Stomach smooth muscle (tissue), 2 donors: ENCODE measurements around the gene DCDC2B.

Source experiments
- H3K27ac ChIP-seq: one replicate; pipeline ENCODE4 v1.7.0; 2013; ENCODE audit warnings: mild to moderate bottlenecking, low read length, inconsistent platforms
- H3K27me3 ChIP-seq, 2 donors: one replicate each; pipeline ENCODE4 v1.7.0; 2013; ENCODE audit warnings: low read length in 2 of 2; ENCODE audit not compliant: insufficient read depth in 2 of 2, control insufficient read depth in 1 of 2
- H3K36me3 ChIP-seq, 2 donors: one replicate each; pipeline ENCODE4 v1.7.0; 2013; ENCODE audit warnings: low read length in 2 of 2; ENCODE audit not compliant: control insufficient read depth in 2 of 2, insufficient read depth in 2 of 2
- H3K4me1 ChIP-seq: one replicate; pipeline ENCODE4 v1.7.0; 2013; ENCODE audit warnings: low read length; ENCODE audit not compliant: control insufficient read depth, insufficient read depth
- H3K4me3 ChIP-seq, 2 donors: one replicate each; pipeline ENCODE4 v1.7.0; 2013; ENCODE audit warnings: low read length in 2 of 2
- H3K9ac ChIP-seq, 2 donors: one replicate each; pipeline ENCODE4 v1.7.0; 2013; ENCODE audit warnings: low read length in 2 of 2, mild to moderate bottlenecking in 1 of 2
- H3K9me3 ChIP-seq, 2 donors: one replicate each; pipeline ENCODE4 v1.7.0; 2013; ENCODE audit warnings: low read length in 2 of 2; ENCODE audit not compliant: control insufficient read depth in 2 of 2
- donor health status: healthy.
- donor health status: Pancreatic carcinoma.

The DCDC2B gene

DNA sequence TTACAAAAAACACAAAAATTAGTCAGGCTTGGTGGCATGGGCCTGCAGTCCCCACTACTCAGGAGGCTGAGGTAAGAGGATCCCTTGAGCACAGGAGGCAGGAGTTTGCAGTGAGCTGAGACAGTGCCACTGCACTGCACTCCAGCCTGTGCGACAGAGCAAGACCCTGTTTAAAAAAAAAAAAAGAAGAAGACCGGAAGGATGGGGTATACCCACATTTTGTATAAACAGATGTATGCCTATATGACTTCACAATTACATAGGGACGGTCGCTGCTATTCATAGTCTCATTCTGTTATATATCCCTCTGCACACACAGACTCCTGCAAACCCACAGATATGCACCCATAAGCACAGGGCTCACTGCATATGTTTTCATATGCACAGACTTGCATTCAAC is 54.9 kb downstream of the DCDC2B start:
- H3K27me3 ChIP-seq = no peaks in the 10 kb centered on the region
- no peak overlapping the region for H3K27ac ChIP-seq
- no peaks in the 10 kb centered on the region for H3K36me3 ChIP-seq

More for the DNA sequence above, 54.9 kb downstream of the DCDC2B start:
- Histone ChIP-seq H3K9me3 (no peaks in the 10 kb centered on the region), H3K4me1 (no peaks in the 10 kb centered on the region), H3K9ac (no peak overlapping the region), H3K4me3 (no peak overlapping the region)
